ENCODE measurements around the gene OGDHL. TPM values are rescaled to one million over a fixed set of nuclear protein-coding genes. Genes with fewer than 3 reads are reported as not detected.
"Not testable (repeated sequence)": the region's sequence is repeated elsewhere in the genome, so short reads cannot be mapped to it uniquely, and the experiment has no call there.

OGDHL gene
- 0.20 and 0.22 TPM in 2 replicates for total RNA-seq

- DNase-seq (ENCODE audit: low read depth in 2 of 2) = peak; percentile 53 to 65
These were observed at the start of gene OGDHL for GRCh38 chr10:49761789-49762565. Gene OGDHL, minus strand, starts transcription at chr10:49762323. Its CDS starts 3,731 bp downstream, at chr10:49758592.

- DNase-seq (ENCODE audit: low read depth in 2 of 2) = no peak
These were observed 41.9 kb upstream of the OGDHL start for GRCh38 chr10:49803988-49804387.

GRCh38 chr10:49798275-49798674, 36.2 kb upstream of the OGDHL start:
- DNase-seq (ENCODE audit: low read depth in 2 of 2) = no peak

- no peak for DNase-seq (ENCODE audit: low read depth in 2 of 2)
These were observed 29.0 kb upstream of the OGDHL start for GRCh38 chr10:49791100-49791499.

GRCh38 chr10:49784681-49785080, 22.6 kb upstream of the OGDHL start:
- DNase-seq (ENCODE audit: low read depth in 2 of 2) = no peak

GRCh38 chr10:49783645-49784044, 21.5 kb upstream of the OGDHL start:
- DNase-seq (ENCODE audit: low read depth in 2 of 2) = no peak

GRCh38 chr10:49781247-49781646, 19.1 kb upstream of the OGDHL start:
- DNase-seq (ENCODE audit: low read depth in 2 of 2) = no peak

GRCh38 chr10:49778197-49778596, 16.1 kb upstream of the OGDHL start:
- DNase-seq (ENCODE audit: low read depth in 2 of 2) = no peak

- DNase-seq (ENCODE audit: low read depth in 2 of 2) = no peak
These were observed 14.7 kb upstream of the OGDHL start for GRCh38 chr10:49776851-49777250.

- no peak for DNase-seq (ENCODE audit: low read depth in 2 of 2)
These were observed 12.9 kb upstream of the OGDHL start for GRCh38 chr10:49775014-49775413.

GRCh38 chr10:49772944-49773343, 10.8 kb upstream of the OGDHL start:
- not testable (repeated sequence) for DNase-seq (ENCODE audit: low read depth in 2 of 2)

GRCh38 chr10:49771046-49771445, 8.9 kb upstream of the OGDHL start:
- not testable (repeated sequence) for DNase-seq (ENCODE audit: low read depth in 2 of 2)

GRCh38 chr10:49769692-49770091, 7.6 kb upstream of the OGDHL start:
- DNase-seq (ENCODE audit: low read depth in 2 of 2) = no peak

GRCh38 chr10:49768731-49769130, 6.6 kb upstream of the OGDHL start:
- DNase-seq (ENCODE audit: low read depth in 2 of 2) = no peak

- no peak for DNase-seq (ENCODE audit: low read depth in 2 of 2)
These were observed 6.2 kb upstream of the OGDHL start for GRCh38 chr10:49768329-49768728.

GRCh38 chr10:49767752-49768151, 5.6 kb upstream of the OGDHL start:
- DNase-seq (ENCODE audit: low read depth in 2 of 2) = no peak

- no peak for DNase-seq (ENCODE audit: low read depth in 2 of 2)
These were observed 4.4 kb upstream of the OGDHL start for GRCh38 chr10:49766484-49766883.

GRCh38 chr10:49762566-49762877, 399 bp upstream of the OGDHL start:
- DNase-seq (ENCODE audit: low read depth in 2 of 2) = no peak

- no peak for DNase-seq (ENCODE audit: low read depth in 2 of 2)
These were observed 828 bp downstream of the OGDHL start for GRCh38 chr10:49761201-49761788.

- no peak for DNase-seq (ENCODE audit: low read depth in 2 of 2)
These were observed 1.3 kb downstream of the OGDHL start for GRCh38 chr10:49760789-49761188.

GRCh38 chr10:49759787-49760551, 2.2 kb downstream of the OGDHL start:
- no peak for DNase-seq (ENCODE audit: low read depth in 2 of 2)

GRCh38 chr10:49758249-49758930, 3.7 kb downstream of the OGDHL start:
- no peak for DNase-seq (ENCODE audit: low read depth in 2 of 2)
